GM18870 (cell line): ENCODE results near the gene TM6SF1.
"Not testable (repeated sequence)": the region's sequence is repeated elsewhere in the genome, so short reads cannot be mapped to it uniquely, and the experiment has no call there.

Source experiments
- ATAC-seq: cut with Tn5 transposase; IDR thresholded peaks from one replicate; pipeline ENCODE4 v1.9.1; 2021; ENCODE audit warnings: moderate library complexity; ENCODE audit not compliant: unreplicated experiment

Gene TM6SF1

DNA sequence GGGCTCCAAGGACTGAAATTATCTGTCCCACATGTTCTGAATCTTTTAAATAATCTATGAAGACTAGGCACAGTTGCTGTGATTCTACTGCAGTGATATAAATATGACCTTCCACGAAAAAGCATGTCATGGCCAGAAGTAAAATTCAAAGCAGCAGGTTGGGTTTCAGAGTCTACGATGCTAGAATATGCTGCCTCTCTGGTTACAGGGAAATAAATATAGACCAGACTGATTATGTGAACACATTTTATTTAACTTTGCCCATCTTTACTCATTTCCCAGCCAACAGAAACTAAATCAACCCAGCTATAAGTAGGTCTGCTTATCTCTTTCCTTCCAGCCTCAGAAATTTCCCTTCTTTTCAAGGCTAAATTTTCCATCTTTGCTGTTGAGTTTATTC is 19.9 kb upstream of the TM6SF1 start:
- ATAC-seq: no peak

- ATAC-seq: no peak
Observed at GRCh38 chr15:83088876-83089275, 18.6 kb upstream of the TM6SF1 start.

GRCh38 chr15:83090465-83090864 is 17.0 kb upstream of the TM6SF1 start:
- no peak for ATAC-seq

DNA sequence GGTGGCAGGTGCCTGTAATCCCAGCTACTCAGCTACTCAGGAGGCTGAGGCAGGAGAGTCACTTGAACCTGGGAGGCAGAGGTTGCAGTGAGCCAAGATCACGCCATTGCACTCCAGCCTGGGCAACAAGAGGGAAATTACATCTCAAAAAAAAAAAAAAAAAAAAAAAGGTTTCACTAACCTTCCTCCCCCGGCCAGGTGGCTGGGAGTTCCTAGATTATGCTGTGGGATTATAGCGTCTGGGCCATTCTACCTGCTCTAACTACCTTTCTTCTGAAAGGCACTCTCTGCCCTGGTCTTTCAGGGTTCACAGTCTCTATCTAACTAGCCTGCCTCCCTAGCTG is 15.5 kb upstream of the TM6SF1 start:
- not testable (repeated sequence) for ATAC-seq

DNA sequence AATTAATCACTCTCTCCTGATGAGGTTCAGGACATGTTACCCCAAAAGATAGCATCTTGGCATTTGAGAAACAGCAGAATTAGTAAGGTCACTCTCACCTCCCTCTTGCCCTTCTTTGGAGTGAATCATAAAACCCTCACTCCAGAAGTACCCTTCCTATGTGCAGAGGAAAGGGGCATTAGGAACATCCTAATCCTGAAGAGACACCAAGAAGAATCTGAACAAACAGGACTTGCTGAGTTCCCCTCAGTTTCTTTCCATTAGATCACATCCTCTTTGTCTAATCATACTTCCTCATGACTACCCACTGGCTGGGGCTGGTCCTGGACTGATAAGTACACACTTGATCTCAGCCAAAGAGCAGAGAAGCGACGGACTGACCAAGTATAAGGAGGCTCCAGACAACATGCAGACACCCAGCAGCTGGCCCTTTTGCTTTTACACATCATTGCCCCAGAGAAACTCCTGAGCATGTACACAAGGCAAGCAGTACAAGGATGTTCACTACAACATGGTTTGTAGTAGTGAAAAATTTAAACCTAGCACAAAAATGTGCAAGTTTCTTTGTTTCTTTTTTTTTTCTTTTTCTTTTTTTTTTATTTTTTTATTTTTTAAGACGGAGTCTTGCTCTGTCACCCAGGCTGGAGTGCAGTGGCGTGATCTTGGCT is 15.0 kb upstream of the TM6SF1 start:
- peak; percentile 58 for ATAC-seq

- no peak for ATAC-seq
Observed at GRCh38 chr15:83094583-83094982, 12.9 kb upstream of the TM6SF1 start.

GRCh38 chr15:83098079-83098478 is 9.4 kb upstream of the TM6SF1 start:
- ATAC-seq: no peak

GRCh38 chr15:83099290-83099689 is 8.2 kb upstream of the TM6SF1 start:
- ATAC-seq: no peak

- ATAC-seq: no peak
Observed at GRCh38 chr15:83100097-83100646, 7.3 kb upstream of the TM6SF1 start.

DNA sequence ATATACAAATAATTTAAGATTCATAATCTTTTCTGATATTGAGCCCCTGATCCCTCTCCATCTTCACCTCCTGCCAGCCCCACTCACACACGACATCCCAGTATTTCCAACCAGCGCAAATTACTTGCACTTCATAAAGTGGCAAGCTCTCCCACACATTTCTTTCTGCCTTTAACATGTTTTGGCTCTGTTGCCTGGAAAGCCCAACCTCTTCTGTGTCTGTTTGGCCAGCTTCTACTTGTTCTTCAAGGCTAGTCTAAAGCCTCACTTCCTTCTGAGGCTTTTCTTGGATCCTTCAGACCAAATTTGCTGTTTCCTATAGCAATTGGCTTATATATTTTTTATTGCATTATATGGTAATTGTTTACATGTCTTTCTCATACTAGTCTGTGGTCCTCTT is 5.1 kb upstream of the TM6SF1 start:
- no peak for ATAC-seq

DNA sequence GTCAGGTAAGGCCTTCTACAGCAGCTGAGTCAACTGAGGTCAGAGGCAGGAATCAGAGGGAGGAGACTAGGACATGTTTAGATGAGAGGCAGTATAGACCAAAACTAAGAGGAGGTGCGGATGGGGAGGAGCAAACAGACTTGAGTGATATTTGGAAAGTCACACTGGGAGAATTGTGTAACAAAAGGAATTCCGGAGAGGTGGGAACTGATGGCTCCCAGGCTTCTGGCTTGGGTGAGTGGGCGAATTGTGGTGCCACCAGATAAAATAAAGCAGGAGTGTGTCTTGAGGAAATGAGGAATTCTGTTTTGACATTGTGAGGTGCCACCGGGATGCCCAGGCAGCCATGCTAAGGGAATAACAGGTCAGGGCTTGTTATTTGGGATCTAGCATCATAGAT is 3.3 kb upstream of the TM6SF1 start:
- ATAC-seq: no peak

DNA sequence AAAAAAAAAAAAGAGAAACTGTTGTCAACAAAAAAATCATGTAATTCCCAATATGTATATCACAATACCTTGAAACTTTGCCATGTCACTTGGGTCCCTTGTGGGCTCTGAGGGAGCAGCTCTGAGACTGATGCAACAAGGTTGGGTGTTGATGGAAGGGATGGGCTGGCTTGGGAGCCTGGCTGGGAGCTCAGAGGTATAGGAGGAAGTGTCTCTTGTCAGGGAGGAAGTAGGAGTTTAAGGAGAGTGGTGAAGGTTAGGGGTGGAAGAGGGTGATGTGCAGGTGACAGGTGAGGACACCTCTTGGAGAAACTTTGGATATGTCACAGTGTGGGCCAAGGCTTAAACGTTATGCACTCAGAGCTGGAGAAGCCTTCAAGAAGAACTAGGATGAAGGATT is 2.0 kb upstream of the TM6SF1 start:
- no peak for ATAC-seq

DNA sequence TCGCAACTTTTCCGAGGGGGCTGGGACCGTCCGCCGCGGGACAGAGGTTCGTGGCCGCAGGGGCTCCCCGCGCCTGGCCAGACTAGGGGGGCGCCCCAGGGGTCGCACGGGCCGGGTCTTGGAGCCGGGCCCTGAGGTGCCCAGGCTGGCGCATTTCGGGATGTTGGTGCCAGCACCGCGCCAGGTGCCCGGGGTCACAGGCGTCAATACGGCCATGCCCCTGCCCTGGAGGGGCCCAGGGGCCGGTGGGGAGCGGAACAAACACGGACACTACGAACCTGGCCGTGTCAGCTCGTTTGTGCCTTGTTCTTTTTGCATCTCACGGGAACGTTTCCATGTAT is 366 bp downstream of the TM6SF1 start:
- no peak for ATAC-seq

- peak; percentile 70 for ATAC-seq
Observed at GRCh38 chr15:83108266-83109219, 1.1 kb downstream of the TM6SF1 start.

DNA sequence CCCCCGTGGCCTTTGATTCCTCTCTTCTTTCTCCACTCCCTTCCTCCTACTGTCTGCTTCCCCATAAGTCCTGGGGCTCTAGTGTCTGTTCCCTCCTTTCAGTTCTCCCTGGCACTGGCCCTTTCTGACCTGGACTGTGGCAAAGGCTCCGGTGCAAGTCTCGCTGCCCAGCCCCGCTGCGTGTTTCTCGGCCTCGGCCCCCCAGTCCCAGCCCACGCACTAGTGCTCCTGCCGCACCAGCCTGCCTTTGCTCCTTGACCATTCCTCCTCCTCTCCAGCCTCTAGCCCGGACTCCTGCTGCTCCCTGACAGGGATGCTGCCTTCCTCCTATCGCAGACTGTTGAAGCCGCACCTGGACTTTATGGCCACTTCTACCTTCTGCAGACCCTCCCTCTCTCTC is 2.1 kb downstream of the TM6SF1 start:
- ATAC-seq: no peak

DNA sequence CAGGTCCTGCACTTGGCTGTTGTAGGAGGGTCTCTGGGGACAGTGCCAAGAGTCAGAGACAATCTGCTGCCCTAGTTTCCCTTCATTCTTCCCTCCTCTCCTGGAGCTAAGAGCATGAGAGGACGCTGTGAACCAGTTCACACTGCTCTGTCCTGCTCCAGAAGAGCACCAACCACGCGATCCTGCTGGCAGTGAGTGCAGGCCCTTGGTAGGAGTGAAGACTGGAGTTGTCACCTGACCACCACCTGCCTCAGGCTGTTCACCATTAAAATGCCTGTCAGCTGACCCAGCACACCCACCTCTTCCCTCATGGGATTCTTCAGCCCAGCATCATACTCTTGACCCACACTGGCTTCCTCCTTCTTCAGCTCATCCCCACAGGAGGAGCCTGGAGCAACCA is 2.9 kb downstream of the TM6SF1 start:
- ATAC-seq: no peak

DNA sequence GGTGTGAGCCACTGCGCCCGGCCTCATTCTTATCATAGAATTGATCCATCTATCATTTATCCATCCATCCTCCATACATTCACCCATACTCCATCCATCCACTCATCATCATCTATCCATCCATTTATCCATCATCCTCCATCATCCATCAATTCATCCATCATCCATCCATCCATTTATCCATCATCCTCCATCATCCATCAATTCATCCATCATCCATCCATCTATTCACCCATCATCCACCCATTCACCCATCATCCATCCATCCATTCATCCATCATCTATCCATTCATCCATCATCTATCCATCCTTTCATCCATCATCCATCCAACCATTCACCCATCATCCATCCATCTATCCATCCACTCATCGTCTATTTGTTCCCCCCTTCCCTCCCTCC is 3.7 kb downstream of the TM6SF1 start:
- no peak for ATAC-seq

DNA sequence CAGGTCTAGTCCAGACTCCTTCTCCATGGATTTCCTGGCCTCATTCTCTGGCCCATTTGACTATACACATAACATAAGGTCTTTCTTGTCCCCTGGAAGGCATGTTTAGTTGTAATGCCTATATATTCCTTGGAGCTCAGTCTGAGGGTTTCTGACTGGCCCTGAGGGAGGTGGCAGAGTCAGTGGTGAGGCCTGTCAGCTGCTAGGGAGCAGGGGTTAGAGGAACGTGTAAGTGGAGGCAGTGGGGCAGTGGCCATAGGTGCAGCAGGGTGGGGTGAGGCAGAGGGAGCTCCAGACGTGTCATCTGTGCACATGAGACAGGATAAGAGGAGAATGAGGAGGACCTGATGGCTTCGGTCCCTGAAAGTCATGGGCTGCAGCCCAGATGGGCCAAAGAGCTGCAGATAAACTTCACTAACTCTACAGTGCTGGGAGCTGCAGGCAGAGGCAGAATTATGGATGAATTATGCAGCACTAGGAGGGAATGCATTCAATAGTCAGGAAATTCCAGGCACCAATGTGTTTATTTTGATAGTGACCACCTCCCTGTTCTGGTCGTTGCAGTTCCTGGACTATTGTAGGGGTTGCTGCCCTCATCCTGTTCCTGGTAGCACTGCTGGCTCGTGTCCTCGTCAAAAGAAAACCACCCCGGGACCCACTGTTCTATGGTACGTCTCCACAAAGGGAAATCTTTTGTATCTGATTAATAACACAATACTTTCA is 4.9 kb downstream of the TM6SF1 start:
- ATAC-seq: no peak

DNA sequence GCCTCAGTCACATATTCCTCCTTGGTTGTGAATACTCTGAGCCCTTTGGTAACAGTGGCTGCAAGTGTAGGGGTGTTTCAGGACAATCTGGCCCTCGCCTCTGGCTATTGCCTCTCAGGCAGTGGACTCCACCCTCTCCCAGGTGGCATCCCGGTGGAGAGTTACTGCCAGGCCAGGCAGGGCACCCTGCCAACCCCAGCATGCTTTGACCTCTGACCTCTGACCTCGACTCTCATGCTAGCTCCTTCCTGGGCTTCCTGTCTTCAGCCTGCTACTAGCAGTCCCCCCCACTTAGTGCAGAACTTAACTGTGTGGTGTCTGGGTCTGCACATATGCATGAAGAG is 5.5 kb downstream of the TM6SF1 start:
- no peak for ATAC-seq

DNA sequence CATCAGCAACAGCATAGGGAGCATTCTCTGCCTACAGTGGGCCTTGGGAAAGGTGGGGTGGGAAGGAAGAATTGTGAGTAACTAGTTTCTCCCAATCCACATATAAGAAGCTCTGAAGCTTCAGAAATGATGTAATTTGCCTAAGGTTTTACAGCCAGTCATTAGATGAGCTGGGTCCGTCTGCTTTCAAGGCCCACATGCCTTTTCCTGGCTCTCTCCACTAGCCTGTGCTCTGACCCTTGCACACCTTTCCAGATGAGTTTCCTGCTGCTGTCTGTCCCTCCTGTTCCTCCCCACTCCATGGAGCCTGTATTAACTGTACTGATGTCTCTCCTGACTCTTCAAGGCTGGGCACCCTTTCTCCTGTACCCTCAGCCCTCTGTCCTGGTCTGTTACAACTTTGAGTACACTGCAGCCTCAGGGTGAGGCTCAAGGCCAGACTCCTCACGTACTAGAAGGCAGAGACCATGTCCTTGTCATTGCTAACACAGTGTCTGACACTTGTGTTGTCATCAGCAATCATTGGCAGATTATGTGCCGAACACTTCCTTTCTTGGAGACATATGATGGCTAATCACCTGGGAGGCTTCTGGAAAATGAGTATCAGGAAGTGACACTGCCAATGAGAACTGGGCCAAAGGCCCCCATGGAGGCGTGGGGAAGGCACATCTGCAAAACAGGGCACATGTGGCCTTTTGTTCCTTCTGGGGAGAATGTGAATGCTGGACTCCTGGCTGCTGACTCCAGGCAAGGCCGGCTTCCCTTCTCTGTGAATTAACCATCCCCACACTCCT is 6.6 kb downstream of the TM6SF1 start:
- ATAC-seq: no peak

DNA sequence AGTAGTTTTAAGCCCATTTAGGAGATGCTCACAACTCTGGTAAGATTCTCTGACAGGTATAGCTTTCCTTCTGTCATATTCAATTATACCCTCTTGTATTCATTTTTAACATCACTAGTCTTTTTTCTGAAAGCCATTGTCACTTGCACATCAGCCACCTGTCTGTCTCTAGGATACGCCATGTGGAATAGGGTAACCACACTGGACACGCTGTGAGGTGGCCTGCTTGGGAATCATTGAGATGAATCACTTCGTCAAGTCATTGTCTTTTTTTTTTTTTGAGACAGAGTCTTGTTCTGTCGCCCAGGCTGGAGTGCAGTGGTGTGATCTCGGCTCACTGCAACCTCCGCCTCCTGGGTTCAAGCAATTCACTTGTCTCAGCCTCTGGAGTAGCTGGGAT is 7.4 kb downstream of the TM6SF1 start:
- ATAC-seq: no peak
